Activated CD4-positive, CD25-positive, alpha-beta regulatory T cell treated with anti-CD3 and anti-CD28 coated beads, Interleukin-2, amount 50 U/mL, for 24 hours (primary cell): ENCODE data around the gene KLLN.
"Not testable (repeated sequence)": the region's sequence is repeated elsewhere in the genome, so short reads cannot be mapped to it uniquely, and the experiment has no call there.

ENCODE experiments used
- ATAC-seq, 2 donors: fragments of 150-1000 bp; cut with Tn5 transposase; one replicate each; pipeline ENCODE4 v1.10.0; 2021; ENCODE audit warnings: mild to moderate bottlenecking in 1 of 2, moderate library complexity in 1 of 2

The KLLN gene

DNA sequence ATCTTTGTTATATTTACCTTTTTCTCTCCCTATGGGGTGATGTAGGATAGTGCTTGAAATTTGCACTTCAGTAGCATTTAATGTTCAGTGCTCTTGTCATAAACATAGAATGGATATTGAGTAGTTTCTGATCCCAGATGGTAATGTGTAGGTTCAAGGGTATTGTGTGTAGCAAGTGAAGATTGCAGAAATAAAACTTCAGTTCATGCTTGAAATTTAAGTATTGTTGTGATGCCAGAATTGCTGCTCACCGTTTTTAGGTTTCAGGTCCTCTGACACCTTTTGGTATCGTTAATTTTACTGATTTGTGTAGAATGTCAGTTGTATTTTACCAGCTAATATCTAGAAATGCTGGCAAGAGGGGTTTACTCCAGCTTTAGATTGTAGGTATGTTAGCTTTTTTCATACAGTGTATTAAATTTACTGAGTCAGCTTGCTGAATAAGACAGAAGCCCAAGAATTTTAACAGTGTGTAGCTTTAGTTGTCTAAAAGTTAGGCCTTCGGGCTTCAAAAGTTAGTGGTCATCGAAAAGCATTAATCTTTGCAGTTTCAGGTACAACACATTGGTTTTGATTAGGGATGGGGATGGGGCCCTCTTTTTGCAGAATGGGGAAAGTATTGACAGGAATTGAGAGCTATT lies 2.0 kb upstream of the KLLN start:
- no peak for ATAC-seq

DNA sequence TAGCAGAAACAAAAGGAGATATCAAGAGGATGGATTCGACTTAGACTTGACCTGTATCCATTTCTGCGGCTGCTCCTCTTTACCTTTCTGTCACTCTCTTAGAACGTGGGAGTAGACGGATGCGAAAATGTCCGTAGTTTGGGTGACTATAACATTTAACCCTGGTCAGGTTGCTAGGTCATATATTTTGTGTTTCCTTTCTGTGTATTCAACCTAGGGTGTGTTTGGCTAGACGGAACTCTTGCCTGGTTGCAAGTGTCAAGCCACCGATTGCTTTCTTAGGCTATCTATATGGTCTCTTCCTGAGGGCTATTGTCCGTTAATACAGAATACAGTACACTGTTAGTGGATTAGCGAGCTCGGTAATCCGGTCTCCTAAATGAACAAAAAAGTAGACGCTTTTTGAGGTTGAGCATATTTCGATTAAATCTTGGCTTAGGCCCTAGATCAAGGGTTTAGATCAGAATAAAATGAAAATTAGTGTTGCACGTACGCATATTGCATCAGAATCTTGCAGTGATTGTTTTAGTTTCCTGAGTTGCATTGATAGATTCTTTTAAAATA lies 1.2 kb upstream of the KLLN start:
- ATAC-seq = no peak

DNA sequence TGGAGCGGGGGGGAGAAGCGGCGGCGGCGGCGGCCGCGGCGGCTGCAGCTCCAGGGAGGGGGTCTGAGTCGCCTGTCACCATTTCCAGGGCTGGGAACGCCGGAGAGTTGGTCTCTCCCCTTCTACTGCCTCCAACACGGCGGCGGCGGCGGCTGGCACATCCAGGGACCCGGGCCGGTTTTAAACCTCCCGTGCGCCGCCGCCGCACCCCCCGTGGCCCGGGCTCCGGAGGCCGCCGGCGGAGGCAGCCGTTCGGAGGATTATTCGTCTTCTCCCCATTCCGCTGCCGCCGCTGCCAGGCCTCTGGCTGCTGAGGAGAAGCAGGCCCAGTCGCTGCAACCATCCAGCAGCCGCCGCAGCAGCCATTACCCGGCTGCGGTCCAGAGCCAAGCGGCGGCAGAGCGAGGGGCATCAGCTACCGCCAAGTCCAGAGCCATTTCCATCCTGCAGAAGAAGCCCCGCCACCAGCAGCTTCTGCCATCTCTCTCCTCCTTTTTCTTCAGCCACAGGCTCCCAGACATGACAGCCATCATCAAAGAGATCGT lies 690 bp upstream of the KLLN start:
- ATAC-seq = not testable (repeated sequence)

DNA sequence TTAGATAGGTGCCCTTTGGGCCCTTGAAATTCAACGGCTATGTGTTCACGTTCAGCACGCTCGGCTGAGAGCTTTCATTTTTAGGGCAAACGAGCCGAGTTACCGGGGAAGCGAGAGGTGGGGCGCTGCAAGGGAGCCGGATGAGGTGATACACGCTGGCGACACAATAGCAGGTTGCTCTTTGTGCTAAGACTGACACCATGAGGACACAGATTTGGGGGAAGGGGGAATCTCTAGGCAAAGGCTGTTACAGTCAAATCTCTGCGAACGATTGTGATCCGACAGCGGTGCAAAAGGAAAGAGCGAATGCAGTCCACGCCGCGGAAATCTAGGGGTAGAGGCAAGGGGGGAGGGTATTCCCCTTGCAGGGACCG lies 667 bp downstream of the KLLN start:
- ATAC-seq = peak; percentile 47 to 49

DNA sequence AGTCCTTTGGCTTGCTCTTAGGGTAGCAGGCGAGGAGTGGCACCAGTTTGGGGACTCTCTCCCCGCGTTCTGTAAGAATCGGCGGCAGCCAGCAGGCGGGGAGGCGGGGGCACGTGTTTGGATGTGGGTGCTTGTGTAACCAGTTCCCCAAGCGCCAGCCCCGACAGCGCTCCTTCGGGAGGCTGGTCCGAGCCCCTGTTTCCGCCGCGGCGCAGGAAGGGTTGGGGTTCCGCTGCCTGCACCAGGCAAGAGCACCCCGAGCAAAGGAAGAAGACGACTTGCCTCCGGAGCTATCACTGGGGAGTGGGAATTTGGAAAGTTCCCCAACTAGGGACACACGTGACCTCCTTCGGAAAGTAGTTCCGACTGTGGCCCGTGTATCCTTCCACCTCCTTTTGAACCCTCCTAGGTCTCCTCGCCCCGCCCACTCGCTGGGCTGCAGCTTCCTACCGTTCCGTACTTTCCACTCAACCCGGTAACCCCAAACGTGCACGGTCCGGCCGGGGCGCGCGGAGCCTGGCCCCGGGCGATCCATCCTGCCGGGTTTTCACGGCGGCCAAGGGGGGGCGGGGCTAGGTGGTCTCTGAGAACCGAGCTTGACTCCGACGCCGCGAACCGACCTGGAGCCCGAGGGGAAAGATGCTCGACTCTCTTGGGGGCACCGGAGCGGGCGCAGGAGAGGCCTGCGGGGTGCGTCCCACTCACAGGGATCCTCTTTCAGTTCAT lies 1.2 kb downstream of the KLLN start:
- peak; percentile 70 to 71 for ATAC-seq

DNA sequence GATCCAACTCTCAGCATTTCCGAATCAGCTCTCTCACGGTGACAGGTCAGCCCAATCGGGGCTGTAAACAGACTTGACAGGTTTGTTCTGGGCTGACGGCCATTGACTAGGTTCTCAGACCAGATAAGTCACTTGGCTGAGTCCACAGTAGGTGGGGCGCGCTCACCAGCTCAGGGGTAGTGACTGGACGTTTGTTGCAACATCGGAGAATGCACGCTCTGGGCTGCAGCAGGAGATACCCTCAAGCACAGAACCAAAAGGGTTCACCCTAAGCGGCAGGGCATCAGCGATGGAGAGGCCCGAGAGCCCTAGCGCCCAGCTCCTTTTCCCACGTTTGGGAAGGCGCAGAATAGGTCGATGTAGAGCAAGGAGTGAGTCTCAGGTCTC lies 1.8 kb downstream of the KLLN start:
- ATAC-seq = no peak

DNA sequence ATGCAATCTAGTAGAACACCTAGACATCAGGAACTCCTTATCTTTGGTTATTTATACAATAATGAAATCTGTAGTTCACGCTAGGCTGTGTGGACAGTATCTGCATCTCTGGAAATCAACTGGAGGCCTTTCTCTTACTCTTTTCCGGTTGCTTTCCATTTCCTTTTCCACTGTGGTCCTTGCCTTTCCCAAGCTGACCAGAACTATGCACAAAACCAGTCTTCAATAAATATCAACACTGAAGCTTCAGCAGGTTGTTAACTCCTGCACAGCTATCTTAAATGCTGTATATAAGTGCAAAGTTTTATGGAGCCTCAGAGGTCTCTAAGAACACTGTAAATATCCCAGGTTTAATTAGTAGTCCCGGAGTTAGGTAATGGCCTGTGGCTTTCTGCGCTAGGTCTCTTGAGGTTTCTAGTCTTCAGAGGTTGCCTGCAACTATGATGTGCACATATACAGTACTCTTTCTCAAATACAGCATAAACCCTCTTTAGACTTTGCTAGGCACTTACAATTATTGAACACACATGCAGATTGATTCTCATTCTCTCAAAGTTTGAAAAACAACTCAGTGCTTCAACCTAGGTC lies 2.4 kb downstream of the KLLN start:
- no peak for ATAC-seq

DNA sequence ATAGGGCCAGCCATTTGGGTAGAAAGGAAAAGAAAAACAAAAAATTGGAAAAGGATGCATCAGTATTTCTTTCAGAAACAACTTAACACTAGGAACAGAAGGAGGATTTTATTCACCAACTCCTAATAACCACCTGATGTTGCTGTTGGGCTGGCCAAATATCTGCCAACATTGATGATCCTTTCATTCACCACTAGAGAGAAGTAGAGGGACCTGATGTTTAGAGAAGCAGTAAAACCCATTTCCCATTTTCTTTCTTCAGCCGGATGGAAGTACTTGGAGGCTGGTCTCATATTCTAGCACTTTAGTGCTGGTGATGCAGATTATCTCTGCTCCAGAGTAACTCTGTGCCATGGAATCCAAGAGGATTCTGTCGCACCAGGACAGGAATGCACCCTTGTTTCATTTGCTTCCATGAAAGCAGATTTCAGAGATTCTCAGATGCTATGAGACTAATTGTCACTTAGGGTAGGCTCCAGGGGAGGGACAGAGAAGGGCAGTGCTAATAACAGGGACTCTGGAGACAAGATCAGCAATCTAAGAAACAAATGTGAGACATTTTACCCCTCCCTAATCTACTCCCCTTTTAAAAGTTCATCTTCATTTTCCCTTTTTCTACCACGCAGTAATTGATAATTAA lies 3.1 kb downstream of the KLLN start:
- no peak for ATAC-seq

DNA sequence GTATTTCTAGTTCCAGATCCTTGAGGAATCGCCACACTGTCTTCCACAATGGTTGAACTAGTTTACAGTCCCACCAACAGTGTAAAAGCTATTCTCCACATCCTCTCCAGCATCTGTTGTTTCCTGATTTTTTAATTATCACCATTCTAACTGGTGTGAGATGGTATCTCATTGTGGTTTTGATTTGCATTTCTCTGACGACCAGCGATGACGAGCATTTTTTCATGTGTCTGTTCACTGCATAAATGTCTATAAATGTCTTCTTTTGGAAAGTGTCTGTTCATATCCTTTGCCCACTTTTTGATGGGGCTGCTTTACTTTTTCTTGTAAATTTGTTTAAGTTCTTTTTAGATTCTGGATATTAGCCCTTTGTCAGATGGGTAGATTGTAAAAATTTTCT lies 7.7 kb downstream of the KLLN start:
- ATAC-seq = not testable (repeated sequence)

DNA sequence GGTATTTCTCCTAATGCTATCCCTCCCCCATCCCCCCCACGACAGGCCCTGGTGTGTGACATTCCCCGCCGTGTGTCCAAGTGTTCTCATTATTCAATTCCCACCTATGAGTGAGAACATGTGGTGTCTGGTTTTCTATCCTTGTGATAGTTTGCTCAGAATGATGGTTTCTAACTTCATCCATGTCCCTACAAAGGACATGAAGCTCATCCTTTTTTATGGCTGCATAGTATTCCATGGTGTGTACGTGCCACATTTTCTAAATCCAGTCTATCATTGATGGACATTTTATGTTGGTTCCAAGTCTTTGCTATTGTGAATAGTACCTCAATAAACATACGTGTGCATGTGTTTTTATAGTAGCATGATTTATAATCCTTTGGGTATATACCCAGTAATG lies 8.1 kb downstream of the KLLN start:
- ATAC-seq = not testable (repeated sequence)

DNA sequence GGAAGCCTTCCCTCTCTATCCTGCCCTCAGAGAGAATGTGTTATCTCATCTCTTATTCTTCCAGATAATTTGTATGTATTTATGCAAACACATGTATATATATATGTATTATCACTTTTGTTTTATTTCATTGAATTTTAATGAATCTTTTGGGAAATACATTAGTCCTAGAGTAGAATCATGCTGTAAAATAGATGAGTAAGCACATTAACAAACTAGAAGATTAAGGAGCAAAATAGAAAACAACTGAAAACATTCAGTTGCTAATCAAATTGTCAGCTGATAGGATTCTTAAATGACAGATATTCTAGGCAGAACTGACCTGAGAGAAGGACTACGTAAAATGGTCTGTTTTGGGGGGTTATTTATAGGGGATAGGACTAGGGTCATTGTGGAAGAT lies 11.2 kb downstream of the KLLN start:
- no peak for ATAC-seq

DNA sequence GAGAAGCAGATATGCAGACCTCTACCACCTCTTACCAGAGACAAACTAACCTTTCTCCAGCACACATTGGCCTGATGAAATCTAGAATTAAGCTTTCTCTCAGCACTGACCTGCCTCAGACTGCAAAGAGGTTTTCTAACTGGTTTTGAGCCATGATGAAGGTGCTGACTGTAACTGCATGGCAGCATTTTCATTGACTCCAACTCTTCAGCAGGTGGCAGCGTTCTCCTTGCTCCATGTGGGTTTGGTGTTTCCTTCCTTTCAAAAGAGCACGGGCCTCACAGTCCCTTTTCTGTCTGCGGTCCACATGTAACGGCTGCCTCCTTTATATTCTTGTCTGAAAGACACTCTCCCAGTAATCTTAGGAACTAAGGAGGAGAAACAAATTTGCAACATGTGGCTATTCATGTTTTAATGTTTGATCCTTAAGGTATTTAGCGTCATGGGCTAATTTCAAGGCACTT lies 12.6 kb downstream of the KLLN start:
- peak; percentile 64 to 68 for ATAC-seq

DNA sequence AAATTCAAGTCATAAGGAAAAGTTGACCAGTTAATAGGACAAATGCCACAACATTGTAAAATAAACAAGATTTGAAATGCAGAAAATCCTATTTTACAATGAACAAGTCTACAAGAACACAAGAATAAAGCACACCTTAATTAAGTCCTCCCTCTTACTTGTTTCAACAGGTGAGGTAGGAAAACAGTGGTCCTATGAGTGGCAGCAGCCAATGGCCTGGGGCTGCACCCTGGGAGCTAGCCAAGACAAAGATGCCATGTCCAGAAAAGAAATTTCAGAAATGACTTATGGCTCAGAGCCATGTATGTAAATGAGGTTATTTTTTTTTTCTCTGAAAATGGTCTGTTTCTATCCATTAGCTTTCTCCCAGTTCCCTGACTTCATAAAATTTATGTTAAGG lies 14.3 kb downstream of the KLLN start:
- no peak for ATAC-seq

DNA sequence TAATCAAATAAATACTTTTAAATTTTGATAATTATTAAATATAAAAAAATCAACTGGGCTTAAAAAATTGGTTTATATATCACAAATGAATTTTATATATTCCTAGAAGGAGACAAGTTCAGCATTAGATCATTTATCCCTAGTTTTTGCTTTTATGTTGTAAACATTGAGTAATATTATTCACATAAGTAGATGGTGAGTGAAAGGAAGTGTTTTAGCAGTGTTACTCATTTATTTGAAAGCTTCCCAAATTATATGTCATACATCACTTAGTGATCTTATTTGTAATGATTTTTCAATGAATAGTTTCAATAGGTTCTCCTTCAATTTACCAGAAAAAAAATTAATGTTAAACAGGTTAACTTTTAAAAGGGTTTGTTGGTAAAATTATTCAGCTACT lies 15.8 kb downstream of the KLLN start:
- no peak for ATAC-seq

DNA sequence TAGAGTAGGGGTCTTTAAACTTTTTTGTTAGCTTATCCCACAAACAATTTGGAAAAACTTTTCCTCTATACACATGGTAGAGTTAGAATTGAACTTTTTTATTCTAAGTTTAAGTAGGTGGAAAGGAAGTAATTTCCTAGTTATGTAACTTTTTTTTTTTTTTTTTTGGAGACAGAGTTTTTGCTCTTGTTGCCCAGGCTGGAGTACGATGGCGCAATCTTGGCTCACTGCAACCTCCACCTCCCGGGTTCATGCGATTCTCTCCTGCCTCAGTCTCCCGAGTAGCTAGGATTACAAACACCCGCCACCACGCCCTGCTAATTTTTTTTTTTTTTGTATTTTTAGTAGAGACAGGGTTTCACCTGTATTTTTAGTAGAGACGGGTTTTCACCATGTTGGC lies 16.6 kb downstream of the KLLN start:
- ATAC-seq = not testable (repeated sequence)

DNA sequence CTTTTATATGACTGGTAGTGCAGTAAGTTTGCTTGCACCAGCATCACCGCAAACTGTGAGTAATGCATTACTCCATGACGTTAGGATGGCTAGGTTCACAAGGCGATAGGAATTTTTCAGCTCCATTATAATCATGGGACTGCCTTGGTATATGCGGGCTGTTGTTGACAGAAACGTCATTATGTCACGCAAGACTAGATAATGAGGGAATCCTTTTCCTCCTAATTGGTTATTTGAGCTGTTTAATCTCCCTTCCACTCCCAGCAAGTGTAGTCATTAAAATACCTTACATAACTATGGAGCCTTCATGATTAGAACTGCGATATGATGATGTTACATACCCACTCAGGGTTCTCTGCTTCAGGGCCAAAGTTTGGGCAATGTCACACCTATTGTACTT lies 17.3 kb downstream of the KLLN start:
- no peak for ATAC-seq

DNA sequence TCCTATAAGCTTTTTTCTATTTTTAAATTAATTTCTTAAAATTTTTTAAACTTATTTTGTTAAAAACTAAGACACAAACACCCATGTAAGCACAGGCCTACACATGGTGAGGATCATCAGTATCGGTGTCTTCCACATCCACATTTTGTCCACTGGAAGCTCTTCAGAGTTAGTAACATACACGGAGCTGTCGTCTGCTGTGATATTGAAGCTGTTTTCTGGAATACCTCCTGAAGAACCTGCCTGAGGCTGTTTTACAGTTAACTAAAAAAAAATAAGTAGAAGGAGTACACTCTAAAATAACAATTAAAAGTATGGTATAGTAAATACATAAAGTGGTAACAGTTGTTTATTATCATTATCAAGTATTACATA lies 17.7 kb downstream of the KLLN start:
- no peak for ATAC-seq

DNA sequence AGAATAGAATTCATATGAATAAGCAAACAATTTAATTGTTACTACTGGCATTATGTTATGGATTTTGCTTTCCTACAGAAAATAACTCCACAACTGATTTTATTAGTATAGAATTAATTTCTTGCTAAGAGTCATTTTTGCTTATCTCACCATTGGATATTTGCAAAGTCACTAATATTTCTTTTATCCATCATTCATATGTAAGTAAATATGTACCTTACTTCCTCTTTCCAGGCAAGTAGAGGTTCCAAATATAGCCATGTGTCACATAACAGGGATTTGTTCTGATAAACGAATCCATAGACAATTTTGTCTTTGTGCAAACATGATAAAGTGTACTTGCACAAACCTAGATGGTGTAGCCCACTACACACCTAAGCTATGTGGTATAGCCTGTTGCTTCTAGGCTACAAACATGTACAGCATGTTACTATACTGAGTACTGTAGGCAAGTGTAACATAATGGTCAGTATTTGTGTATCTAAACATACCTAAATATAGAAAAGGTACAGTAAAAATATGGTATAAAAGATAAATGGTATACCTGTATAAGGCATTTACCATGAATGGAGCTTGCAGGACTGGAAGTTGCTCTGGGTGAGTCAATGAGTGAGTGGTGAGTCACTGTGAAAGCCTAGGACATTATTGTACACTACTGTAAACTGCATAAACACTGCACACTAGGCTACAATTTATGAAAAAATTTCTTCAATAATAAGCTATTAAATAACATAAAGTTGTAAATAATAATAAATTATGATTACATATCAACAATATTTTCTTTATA lies 18.3 kb downstream of the KLLN start:
- ATAC-seq = no peak

DNA sequence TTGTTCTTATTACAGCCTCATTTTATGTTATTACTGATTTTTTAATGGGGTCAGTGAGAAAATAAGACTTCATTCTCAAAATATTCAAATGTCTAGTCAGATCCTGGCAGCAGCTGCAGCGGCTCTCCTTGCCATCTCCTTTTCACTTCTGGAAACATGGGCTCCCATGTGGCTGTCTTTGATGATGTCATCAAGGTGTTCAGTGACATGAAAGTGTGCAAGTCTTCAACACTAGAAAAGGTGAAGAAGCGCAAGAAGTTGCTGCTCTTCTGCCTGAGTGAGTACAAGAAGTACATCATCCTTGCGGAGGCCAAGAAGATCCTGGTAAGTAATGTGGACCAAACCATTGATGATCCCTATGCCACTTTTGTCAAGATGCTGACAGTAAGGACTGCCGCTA lies 19.6 kb downstream of the KLLN start:
- no peak for ATAC-seq

DNA sequence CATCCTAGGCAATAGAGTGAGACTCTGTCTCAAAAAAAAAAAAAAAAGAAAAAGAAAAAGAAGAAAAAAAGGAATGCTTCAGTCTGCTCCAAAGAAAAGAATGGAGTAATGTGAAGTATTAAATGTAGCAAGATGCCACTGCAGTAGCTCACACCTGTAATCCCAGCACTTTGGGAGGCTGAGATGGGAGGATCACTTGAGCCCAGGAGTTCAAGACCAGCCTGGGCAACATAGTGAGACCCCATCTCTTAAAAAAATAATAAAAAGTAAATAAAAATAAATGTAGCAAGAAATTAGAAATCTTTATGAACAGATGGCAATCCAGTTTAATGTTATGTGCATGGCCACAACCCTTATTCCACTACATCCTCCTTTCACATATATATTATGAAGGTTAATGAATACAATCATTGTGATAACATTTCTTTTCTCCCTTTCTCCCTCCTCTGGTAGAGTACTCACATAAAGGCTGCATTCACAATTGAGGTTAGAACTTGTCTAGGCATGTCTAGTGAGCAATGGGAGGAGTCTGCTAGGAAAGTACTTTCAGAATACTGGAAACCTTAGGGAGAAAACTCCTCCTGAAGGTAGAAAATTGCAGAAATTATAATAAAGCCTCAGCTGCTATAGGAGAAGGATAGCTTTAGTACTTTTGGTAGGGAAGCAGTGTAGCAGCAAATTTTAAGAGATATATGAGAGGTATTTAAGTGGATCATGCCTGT lies 20.4 kb downstream of the KLLN start:
- ATAC-seq = no peak

DNA sequence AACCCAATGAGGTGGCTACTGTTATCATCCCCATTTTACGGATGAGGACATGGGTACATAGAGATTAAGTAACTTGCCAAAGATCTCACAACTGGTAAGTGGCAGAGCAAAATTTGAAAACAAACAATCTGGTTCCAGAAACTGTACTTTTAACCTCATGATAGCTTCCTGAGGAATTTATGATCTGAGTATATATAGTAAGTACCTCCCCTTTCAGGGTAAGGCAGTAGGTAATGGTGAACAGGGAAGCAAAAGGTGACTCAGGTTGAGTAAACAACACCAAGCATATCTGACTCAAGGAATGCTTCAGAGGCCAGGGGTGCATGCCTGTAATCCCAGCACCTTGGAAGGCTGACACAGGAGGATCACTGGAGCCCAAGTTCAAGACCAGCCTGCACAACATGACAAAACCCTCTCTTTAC lies 21.1 kb downstream of the KLLN start:
- ATAC-seq = no peak

DNA sequence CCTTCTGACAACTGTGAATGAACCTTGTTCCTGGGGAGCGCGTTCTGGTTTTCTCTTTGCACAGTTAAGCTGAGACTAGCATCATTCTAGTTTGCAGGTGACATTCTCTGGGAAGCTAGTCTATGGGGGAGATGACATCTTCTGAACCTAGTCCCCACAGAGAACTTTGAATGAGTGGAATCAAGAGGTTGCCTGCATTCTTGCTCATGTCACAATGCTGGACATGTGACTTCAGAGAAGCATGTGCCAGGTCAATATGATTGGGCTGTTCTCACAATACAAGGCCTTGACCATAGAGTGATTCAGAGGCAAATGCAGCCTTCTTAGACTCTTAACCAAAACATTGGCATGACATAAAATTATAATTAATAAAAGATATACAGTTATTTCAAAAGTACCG lies 22.1 kb downstream of the KLLN start:
- ATAC-seq = no peak
